ENCODE data around the gene SPA17. TPM values are rescaled to one million over a fixed set of nuclear protein-coding genes. Genes with fewer than 3 reads are reported as not detected.
A peak's percentile ranks its signal among the peaks of the same experiment; 100 is the strongest.

The SPA17 gene
- total RNA-seq, 2 donors from 2014 or later = 4.7 to 5.9 TPM

GRCh38 chr11:124643605-124644425, 29.9 kb upstream of the SPA17 start:
- Histone ChIP-seq H3K4me3 (no peak overlapping the region), H3K9me3 (no peaks in the 10 kb centered on the region), H3K27me3 (no peaks in the 10 kb centered on the region), H3K36me3 (no peaks in the 10 kb centered on the region), H3K4me1 (peaks cover 0 to 4% of the 10 kb centered on the region in 2 donors), H3K27ac (peak overlapping the region in 1 of 2 donors; percentile 37)
- no peak for TF ChIP-seq CTCF (IDR thresholded peaks at IDR 0.05)
- no peak for DNase-seq (ENCODE audit: low spot score)

DNA sequence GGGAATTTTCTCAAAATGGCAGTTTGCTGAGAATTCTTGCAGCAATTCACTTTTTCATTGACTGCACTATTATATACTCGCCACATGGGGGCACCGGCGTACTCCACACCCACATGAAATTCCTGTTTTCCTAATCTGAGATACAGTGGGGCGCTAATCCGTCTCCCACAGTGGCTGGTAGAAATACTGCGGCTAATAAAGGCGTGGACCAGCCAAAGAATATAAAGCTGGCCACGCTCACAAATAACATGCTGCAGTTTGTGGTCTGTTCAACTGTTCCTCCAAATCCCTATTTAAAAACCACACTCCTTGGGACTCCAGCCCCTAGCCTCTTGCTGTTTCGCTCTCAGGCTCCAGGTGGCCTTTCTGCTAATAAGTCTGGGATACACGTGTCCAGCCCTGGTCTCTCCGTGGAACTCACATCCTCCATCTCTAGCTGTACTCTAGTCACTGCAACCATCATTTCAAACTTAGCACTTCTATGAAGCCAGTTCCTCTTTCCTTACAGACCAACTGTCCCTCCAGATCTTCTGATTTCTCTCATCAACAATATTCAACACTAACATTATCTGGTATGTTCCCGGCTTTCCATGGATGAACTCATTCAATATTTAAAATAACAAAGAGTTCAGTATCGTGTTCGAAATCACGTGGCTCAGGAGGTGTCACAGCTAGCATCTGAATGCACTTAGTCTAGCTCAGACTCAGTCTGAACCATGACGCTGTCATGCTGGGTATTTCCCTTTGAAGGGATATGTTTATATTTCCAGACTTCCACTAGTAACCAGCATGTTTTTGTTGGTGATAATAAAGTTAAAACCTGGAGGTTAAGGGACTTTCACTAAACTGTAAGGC, 29.1 kb upstream of the SPA17 start:
- H3K4me1 ChIP-seq = peaks cover 0 to 4% of the 10 kb centered on the region in 2 donors
- H3K27ac ChIP-seq = peak overlapping the region in 1 of 2 donors; percentile 37
- H3K9me3 ChIP-seq = no peaks in the 10 kb centered on the region
- H3K4me3 ChIP-seq = peak overlapping the region in 1 of 2 donors; percentile 12
- H3K27me3 ChIP-seq = no peaks in the 10 kb centered on the region
- no peaks in the 10 kb centered on the region for H3K36me3 ChIP-seq
- peak; percentile 75 for DNase-seq (ENCODE audit: low spot score)
- peak; percentile 78 to 85 for TF ChIP-seq CTCF (IDR thresholded peaks at IDR 0.05)

DNA sequence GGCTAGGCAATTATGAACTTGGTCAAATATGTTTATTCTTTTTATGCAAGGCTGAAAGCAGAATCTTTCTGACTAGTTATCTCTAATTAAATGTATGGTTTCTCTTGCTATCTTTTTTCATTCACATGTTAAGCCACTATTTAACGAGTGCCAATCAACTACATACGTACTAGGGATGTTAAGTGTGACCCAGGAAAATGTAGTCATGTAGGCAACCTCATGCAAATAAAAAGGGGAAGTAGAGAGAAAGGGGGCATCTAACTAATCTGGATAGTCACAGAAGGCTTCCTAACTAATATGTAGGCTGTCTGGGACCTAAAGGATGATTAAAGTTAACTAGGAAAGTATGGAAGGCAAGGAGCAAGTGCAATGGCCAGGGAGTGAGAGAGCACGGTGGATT, 27.6 kb upstream of the SPA17 start:
- no peak for DNase-seq (ENCODE audit: low spot score)
- Histone ChIP-seq H3K9me3 (no peaks in the 10 kb centered on the region), H3K4me1 (peaks cover 0 to 4% of the 10 kb centered on the region in 2 donors), H3K27ac (no peak overlapping the region), H3K36me3 (no peaks in the 10 kb centered on the region), H3K4me3 (no peak overlapping the region), H3K27me3 (no peaks in the 10 kb centered on the region)
- no peak for TF ChIP-seq CTCF (IDR thresholded peaks at IDR 0.05)

DNA sequence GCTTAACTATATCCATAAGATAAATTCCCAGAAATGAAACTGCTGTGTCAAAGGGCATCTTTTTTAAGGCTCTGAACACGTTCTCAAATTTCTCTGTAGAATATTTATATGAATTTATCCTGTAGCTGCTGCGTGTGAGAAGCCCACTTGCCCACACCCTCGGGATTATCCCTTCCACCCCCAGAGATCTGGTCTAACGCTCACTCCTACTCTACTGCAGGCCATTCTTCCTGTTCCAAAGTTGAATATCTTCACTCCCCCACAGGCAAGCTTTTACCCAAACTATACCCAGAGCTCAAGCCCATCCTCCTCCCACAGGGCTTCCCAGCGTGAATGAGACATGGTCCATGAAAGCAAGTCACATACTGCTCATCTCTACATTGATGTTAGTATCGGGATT, 25.1 kb upstream of the SPA17 start:
- no peak for DNase-seq (ENCODE audit: low spot score)
- H3K9me3 ChIP-seq = no peaks in the 10 kb centered on the region
- H3K36me3 ChIP-seq = no peaks in the 10 kb centered on the region
- H3K27ac ChIP-seq = no peak overlapping the region
- H3K4me1 ChIP-seq = peaks cover 0 to 4% of the 10 kb centered on the region in 2 donors
- H3K4me3 ChIP-seq = no peak overlapping the region
- no peak for TF ChIP-seq CTCF (IDR thresholded peaks at IDR 0.05)
- no peaks in the 10 kb centered on the region for H3K27me3 ChIP-seq

DNA sequence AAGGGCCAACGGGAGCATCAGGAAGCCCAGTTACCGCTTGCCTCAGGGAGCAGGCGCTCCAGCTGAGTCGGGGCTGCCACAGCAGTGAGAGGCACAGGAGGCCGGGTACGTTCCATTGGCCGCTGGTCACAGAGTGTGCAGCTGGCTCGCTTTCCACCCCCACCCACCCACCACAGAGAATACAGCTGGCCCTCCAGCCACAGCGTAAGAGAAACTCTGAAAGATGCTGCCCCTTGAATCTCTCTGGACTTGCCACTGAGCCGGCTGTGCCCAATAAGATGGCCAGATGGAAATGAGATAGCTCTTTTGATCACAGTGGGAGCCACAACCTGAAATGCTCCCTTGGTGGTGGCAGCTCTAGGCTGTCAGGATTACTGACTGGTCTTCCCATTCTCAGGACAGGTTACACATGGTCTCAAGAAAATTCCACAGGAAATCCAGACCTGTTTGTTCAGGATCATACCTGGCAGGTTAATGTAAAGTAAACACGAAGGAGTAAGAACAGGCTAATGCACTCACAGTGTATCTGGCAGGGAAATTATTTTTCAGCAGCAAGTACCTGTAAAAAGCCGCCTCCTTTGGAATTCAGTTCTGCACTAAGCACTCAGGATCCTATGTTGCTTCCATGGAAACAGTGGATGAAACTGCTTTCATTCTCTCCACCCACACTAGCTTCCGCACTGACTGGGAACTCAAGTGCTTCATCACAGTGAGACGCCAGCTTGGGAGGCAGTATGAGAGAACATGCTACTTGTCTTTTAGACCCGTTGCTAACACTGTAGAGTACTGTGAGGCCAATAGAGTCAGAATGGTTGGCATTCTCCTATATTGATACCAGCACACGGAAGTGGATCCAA, 16.7 kb upstream of the SPA17 start:
- TF ChIP-seq CTCF (IDR thresholded peaks at IDR 0.05) = no peak
- H3K36me3 ChIP-seq = peaks cover 11% of the 10 kb centered on the region

More for the DNA sequence above, 16.7 kb upstream of the SPA17 start:
- Histone ChIP-seq H3K9me3 (no peaks in the 10 kb centered on the region), H3K27me3 (no peaks in the 10 kb centered on the region), H3K4me1 (no peaks in the 10 kb centered on the region), H3K27ac (no peak overlapping the region), H3K4me3 (no peak overlapping the region)
- DNase-seq (ENCODE audit: low spot score) = no peak
